WTC11 (cell line): Measurements from ENCODE around the gene CACNA1H.

Experiments used
- CREB1 ChIP-seq: sonication (generic); formaldehyde crosslinking; IDR thresholded peaks from 2 replicates; pipeline ENCODE4 v1.8.0; 2023; ENCODE audit warnings: mild to moderate bottlenecking, missing genetic modification reagents
- CREM ChIP-seq: sonication (generic); formaldehyde crosslinking; IDR thresholded peaks from 2 replicates; pipeline ENCODE4 v1.8.1; 2022; ENCODE audit warnings: mild to moderate bottlenecking, missing genetic modification reagents, moderate library complexity
- JAZF1 ChIP-seq: fragments of 250-450 bp; sonication (Bioruptor Pico); IDR thresholded peaks from 2 replicates; pipeline ENCODE4 v1.9.0; 2021; ENCODE audit warnings: moderate library complexity, mild to moderate bottlenecking, inconsistent platforms
- NFYB ChIP-seq: sonication (generic); formaldehyde crosslinking; conservative IDR thresholded peaks from 2 replicates; pipeline ENCODE4 v1.8.0; 2022; ENCODE audit warnings: low read depth, missing genetic modification reagents
- NR2C2 ChIP-seq: sonication (generic); formaldehyde crosslinking; IDR thresholded peaks from 2 replicates; pipeline ENCODE4 v1.8.0; 2022; ENCODE audit warnings: mild to moderate bottlenecking, missing genetic modification reagents
- TF ChIP-seq, protein P1 (sequence below): sonication (generic); formaldehyde crosslinking; IDR thresholded peaks from 2 replicates; pipeline ENCODE4 v1.8.0; 2022; ENCODE audit warnings: mild to moderate bottlenecking, missing genetic modification reagents
- TF ChIP-seq, protein P2 (sequence below): sonication (generic); formaldehyde crosslinking; IDR thresholded peaks from 2 replicates; pipeline ENCODE4 v1.8.0; 2022; ENCODE audit warnings: mild to moderate bottlenecking, missing genetic modification reagents
- TF ChIP-seq, protein P3 (sequence below): sonication (generic); formaldehyde crosslinking; conservative IDR thresholded peaks from 2 replicates; pipeline ENCODE4 v1.8.1; 2022; ENCODE audit warnings: mild to moderate bottlenecking, missing genetic modification reagents
- TF ChIP-seq, protein P4 (sequence below): fragments of 200-600 bp; IDR thresholded peaks from 2 replicates; pipeline ENCODE4 v1.8.0; 2022; ENCODE audit warnings: antibody characterized with exemption
- TF ChIP-seq, protein P5 (sequence below): sonication (generic); formaldehyde crosslinking; IDR thresholded peaks from 2 replicates; pipeline ENCODE4 v1.8.1; 2022; ENCODE audit warnings: low read depth, mild to moderate bottlenecking, moderate library complexity, missing genetic modification reagents, borderline replicate concordance

DNA sequence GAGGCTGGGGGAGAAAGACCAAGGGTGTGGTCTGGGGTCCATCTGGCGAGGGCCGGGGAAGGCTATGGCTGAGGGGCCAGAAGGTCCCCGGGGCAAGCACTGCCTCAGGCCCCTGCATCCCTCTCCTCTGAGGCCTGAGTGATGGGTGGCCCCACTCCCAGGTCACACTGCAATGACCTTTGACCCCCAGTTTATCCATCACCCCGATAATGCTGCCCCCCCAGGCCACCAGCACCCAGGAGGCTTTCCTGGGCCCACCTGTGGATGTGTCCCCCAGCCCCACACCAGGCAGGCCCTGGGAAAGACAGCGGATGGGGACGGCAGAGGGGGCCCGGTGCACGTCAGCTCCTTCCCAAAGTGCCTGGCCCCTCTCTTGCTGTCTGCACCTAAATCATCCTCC, 22.5 kb upstream of the CACNA1H start:
- TF ChIP-seq, protein P1, sequence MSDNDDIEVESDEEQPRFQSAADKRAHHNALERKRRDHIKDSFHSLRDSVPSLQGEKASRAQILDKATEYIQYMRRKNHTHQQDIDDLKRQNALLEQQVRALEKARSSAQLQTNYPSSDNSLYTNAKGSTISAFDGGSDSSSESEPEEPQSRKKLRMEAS (CRISPR knock-in tag): no peak
- TF ChIP-seq, protein P2, sequence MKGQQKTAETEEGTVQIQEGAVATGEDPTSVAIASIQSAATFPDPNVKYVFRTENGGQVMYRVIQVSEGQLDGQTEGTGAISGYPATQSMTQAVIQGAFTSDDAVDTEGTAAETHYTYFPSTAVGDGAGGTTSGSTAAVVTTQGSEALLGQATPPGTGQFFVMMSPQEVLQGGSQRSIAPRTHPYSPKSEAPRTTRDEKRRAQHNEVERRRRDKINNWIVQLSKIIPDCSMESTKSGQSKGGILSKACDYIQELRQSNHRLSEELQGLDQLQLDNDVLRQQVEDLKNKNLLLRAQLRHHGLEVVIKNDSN (CRISPR knock-in tag): no peak
- TF ChIP-seq, protein P3, sequence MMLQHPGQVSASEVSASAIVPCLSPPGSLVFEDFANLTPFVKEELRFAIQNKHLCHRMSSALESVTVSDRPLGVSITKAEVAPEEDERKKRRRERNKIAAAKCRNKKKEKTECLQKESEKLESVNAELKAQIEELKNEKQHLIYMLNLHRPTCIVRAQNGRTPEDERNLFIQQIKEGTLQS: no peak
- TF ChIP-seq, protein P4, sequence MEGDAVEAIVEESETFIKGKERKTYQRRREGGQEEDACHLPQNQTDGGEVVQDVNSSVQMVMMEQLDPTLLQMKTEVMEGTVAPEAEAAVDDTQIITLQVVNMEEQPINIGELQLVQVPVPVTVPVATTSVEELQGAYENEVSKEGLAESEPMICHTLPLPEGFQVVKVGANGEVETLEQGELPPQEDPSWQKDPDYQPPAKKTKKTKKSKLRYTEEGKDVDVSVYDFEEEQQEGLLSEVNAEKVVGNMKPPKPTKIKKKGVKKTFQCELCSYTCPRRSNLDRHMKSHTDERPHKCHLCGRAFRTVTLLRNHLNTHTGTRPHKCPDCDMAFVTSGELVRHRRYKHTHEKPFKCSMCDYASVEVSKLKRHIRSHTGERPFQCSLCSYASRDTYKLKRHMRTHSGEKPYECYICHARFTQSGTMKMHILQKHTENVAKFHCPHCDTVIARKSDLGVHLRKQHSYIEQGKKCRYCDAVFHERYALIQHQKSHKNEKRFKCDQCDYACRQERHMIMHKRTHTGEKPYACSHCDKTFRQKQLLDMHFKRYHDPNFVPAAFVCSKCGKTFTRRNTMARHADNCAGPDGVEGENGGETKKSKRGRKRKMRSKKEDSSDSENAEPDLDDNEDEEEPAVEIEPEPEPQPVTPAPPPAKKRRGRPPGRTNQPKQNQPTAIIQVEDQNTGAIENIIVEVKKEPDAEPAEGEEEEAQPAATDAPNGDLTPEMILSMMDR: no peak
- TF ChIP-seq, protein P5, sequence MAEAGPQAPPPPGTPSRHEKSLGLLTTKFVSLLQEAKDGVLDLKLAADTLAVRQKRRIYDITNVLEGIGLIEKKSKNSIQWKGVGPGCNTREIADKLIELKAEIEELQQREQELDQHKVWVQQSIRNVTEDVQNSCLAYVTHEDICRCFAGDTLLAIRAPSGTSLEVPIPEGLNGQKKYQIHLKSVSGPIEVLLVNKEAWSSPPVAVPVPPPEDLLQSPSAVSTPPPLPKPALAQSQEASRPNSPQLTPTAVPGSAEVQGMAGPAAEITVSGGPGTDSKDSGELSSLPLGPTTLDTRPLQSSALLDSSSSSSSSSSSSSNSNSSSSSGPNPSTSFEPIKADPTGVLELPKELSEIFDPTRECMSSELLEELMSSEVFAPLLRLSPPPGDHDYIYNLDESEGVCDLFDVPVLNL (CRISPR knock-in tag): no peak
- no peak for TF ChIP-seq NR2C2
- TF ChIP-seq JAZF1 (CRISPR knock-in tag): no peak
- no peak for TF ChIP-seq NFYB (CRISPR knock-in tag)
- TF ChIP-seq CREB1: no peak
- no peak for TF ChIP-seq CREM (CRISPR knock-in tag)
